ENCODE data around the gene ZNF423. TPM values are rescaled to one million over a fixed set of nuclear protein-coding genes. Genes with fewer than 3 reads are reported as not detected.
A peak's percentile ranks its signal among the peaks of the same experiment; 100 is the strongest.

Gene ZNF423
- total and polyA plus RNA-seq, 2 experiments from 2014 or later: 12.3 to 22.2 TPM

DNA sequence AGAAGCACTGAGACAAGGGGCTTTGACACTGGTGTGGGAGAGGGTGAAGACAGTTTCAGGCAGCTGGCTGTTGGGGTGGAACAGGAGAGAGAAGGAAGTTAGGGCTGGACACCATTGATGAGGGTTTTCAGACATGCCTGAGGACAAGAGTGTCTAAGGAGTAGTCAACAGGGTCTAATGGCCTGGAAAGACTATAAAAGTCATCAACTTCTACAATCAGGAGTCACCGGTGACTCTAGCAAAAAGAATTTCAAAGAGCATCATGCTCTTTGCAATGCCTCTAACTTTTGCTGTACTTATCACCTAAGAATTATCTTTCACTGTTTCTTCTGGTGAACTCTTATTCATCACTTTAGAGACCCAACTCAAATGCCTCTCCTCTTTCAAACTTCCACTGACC is 268.4 kb downstream of the ZNF423 start:
- Histone ChIP-seq H3K36me3 (no peaks in the 10 kb centered on the region), H3K9me3 (ENCODE audit: low read depth) (no peaks in the 10 kb centered on the region), H3K4me1 (ENCODE audit: low read depth) (no peaks in the 10 kb centered on the region), H3K27ac (no peak overlapping the region), H3K27me3 (no peaks in the 10 kb centered on the region), H3K4me3 (no peak overlapping the region)
- TF ChIP-seq, protein P1, sequence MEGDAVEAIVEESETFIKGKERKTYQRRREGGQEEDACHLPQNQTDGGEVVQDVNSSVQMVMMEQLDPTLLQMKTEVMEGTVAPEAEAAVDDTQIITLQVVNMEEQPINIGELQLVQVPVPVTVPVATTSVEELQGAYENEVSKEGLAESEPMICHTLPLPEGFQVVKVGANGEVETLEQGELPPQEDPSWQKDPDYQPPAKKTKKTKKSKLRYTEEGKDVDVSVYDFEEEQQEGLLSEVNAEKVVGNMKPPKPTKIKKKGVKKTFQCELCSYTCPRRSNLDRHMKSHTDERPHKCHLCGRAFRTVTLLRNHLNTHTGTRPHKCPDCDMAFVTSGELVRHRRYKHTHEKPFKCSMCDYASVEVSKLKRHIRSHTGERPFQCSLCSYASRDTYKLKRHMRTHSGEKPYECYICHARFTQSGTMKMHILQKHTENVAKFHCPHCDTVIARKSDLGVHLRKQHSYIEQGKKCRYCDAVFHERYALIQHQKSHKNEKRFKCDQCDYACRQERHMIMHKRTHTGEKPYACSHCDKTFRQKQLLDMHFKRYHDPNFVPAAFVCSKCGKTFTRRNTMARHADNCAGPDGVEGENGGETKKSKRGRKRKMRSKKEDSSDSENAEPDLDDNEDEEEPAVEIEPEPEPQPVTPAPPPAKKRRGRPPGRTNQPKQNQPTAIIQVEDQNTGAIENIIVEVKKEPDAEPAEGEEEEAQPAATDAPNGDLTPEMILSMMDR (IDR thresholded peaks at IDR 0.05; ENCODE audit: low read depth, low read length): no peak
- no peak for DNase-seq (ENCODE audit: low read depth in 1 of 2, low spot score in 1 of 2)

DNA sequence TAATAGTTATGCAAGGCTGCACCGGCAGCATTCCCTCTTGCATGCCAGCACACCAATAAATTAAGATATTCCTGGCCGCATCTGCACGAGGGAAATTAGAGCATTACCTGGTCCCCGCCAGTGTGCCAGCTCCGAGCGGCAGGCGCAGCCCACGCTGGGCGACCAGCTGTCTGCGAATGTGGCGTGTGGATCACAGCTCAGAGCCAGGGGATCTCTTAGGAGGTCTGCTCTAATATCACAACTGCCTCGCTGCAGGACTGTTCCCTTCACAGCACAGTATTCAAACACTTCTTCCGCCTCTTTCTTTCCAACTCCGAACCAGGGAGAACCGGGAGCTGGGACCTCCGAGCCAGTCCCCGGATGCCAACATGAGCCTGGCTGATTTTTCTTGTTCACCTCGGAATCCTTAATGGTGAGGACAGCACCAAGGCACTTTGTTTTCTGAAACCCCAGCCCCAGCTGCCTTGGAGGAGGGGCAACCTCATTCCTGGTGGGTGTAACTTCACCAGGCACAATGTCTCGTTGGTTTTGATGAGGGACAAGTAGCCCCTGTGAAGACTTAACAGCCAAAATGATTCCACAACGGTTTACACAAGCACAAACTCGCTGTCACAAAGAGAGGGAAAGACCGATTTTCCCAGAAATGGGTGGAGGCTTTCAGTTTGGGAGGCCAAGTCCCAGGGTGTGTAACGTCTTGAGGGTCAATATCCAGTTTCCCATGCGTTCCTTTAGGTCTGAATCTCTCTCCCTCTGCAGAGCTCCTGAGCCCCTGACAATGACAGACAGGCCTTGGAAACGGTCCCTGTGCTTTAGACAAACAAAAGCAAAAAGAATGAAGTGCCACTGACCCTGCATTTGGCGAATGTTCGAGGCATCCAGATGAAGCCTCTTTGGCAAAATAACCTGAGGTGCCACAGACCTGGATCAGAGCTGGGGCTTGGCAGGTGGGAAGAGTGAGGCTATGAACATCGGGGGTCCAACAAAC is 269.2 kb downstream of the ZNF423 start:
- H3K27ac ChIP-seq: no peak overlapping the region
- no peak for DNase-seq (ENCODE audit: low read depth in 1 of 2, low spot score in 1 of 2)
- peaks cover 6% of the 10 kb centered on the region for H3K4me1 ChIP-seq (ENCODE audit: low read depth)
- no peak overlapping the region for H3K4me3 ChIP-seq
- no peaks in the 10 kb centered on the region for H3K9me3 ChIP-seq (ENCODE audit: low read depth)
- no peaks in the 10 kb centered on the region for H3K36me3 ChIP-seq
- H3K27me3 ChIP-seq: no peaks in the 10 kb centered on the region
- TF ChIP-seq, protein P1 (IDR thresholded peaks at IDR 0.05; ENCODE audit: low read depth, low read length): no peak

DNA sequence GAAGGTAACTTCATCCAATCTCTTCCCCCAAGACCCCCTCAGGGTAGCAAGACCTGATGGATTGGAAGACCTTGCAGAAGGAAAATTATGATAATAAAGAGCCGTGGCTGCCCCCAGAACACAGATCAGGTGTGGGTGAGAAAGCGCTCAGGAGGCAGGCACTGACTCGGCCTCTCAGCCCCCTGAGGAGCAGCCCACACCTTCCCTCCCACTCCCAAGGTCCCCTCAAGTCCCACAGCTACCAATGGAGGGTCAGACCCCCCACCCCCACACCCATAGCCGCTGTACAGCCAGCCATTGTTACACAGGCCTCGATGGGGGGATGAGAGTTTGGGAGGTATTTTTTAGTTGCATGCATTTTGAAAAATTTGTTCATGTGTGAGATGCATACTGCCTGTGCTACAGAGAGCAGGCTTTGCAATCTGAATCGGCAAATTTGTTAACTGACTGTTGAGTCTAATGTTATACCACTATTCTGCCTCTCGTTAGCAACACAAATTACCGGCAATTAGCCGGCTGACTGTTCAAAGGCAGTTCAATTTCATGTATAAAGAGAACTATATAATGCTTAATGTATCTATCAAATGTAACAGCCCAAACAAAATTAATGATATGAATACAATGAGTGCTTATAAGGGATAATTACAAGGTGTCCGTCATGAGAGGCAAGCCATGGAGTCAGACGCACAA is 270.6 kb downstream of the ZNF423 start:
- no peak for DNase-seq (ENCODE audit: low read depth in 1 of 2, low spot score in 1 of 2)
- TF ChIP-seq, protein P1 (IDR thresholded peaks at IDR 0.05; ENCODE audit: low read depth, low read length): no peak
- Histone ChIP-seq H3K4me1 (ENCODE audit: low read depth) (peaks cover 17% of the 10 kb centered on the region), H3K27me3 (no peaks in the 10 kb centered on the region), H3K4me3 (no peak overlapping the region), H3K27ac (no peak overlapping the region), H3K9me3 (ENCODE audit: low read depth) (no peaks in the 10 kb centered on the region), H3K36me3 (no peaks in the 10 kb centered on the region)

DNA sequence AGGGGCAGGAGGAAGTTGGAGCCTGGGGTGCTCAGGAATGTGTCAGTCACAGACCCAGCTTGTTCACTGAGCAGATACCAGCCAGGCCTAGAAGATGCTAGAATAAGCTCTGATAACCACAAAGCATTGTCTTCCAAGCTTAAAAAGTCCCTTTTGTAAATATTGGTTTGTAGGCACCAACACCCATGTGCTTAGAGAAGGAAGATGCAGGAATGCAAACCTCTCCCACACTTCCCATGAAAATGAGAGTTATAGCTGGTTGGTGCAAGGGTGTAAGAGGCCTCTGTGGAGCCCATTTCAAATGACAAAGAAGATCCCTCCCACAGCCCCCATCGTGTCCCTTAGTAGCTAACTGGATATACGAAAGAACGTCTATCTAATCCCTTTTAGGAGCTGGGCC is 272.0 kb downstream of the ZNF423 start:
- no peak for DNase-seq (ENCODE audit: low read depth in 1 of 2, low spot score in 1 of 2)
- Histone ChIP-seq H3K4me3 (no peak overlapping the region), H3K4me1 (ENCODE audit: low read depth) (peaks cover 17% of the 10 kb centered on the region)

DNA sequence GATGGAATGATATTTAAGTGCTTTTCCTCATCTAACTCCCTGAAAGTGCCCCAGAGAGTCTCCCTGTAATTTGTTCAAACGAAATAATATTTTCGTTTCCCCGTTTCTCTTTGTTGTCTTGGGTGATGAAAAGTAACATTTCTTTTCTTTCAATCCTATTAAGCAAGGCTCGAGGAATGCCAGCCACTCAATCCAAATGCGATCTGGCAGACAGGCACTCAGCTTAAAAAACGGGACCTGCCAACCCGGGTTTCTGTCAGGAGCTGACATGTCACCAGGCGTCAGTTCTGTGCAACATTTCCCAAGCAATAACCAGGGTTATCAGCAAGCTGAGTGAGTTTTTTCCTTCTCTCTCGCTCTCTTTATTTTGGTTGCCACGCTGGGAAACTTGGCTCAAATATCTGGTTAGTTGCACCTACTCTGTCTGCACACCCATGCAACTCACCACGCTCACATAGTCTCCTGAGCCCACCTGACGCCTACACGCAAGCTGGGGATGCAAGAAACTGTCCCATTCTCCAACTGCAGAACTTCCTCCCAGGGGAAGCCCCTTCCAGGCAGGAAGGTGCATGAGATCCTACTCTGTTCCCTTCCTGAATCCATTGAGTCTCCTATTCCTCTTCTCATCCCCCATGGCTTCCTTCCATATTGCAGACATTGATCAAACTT is 274.1 kb downstream of the ZNF423 start:
- TF ChIP-seq, protein P1 (IDR thresholded peaks at IDR 0.05; ENCODE audit: low read depth, low read length): no peak
- no peaks in the 10 kb centered on the region for H3K9me3 ChIP-seq (ENCODE audit: low read depth)
- no peaks in the 10 kb centered on the region for H3K27me3 ChIP-seq
- H3K4me1 ChIP-seq (ENCODE audit: low read depth): peaks cover 17% of the 10 kb centered on the region
- H3K27ac ChIP-seq: peak overlapping the region; percentile 81
- DNase-seq (ENCODE audit: low read depth in 1 of 2, low spot score in 1 of 2): peak in 1 of 2 donors; percentile 69
- H3K4me3 ChIP-seq: no peak overlapping the region
- no peaks in the 10 kb centered on the region for H3K36me3 ChIP-seq

More for the DNA sequence above, 272.0 kb downstream of the ZNF423 start:
- TF ChIP-seq, protein P1 (IDR thresholded peaks at IDR 0.05; ENCODE audit: low read depth, low read length): no peak
- Histone ChIP-seq H3K36me3 (no peaks in the 10 kb centered on the region), H3K9me3 (ENCODE audit: low read depth) (no peaks in the 10 kb centered on the region), H3K27ac (no peak overlapping the region), H3K27me3 (no peaks in the 10 kb centered on the region)
